HG03442 (cell line): ENCODE data around the gene ATXN1.
"Not testable (repeated sequence)": the region's sequence is repeated elsewhere in the genome, so short reads cannot be mapped to it uniquely, and the experiment has no call there.

Experiments used
- ATAC-seq: cut with Tn5 transposase; IDR thresholded peaks from one replicate; pipeline ENCODE4 v1.9.1; 2021; ENCODE audit warnings: mild to moderate bottlenecking, moderate library complexity; ENCODE audit not compliant: unreplicated experiment

The ATXN1 gene

DNA sequence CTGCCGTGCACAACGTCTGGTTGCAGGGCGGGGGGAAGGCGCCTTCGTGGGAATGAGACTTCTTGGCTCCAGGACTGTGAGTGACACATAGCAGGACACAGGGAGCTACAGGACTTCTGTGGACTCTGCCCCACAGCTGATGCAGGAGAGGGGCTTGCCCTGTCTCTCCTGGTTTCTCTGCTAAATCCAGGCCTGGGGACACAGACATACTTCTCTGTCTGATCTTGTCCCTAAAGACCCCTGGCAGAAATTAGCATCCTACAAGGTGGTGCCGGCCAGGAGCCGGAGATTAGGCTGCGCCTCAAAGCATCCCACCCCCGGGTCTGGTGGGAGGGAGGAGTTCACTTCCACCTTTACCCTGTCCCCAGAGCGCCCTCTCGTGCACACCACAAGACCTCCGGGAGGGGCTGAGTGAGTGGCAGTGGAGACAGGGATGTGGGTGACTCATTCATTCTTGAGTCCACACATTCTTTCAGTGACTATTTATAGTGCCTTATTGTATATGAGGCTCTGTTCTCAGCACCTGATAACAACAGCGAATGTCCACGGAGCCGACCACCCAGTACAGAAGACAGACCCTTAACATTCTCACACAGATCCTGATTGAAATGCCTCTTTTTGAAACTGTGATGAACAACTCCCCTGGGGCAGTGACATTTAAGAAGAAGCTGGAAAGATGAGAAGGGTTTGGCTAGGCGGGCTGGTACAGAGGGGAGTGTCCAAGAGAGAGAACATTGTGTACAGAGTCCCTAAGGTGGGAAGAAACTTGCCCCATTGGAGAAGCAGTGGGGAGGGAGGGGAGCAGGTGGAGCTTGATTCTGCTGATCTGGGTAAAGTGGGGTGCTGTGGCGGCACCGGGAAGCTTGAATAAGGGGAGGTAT, 483.9 kb downstream of the ATXN1 start:
- ATAC-seq = peak; percentile 63

DNA sequence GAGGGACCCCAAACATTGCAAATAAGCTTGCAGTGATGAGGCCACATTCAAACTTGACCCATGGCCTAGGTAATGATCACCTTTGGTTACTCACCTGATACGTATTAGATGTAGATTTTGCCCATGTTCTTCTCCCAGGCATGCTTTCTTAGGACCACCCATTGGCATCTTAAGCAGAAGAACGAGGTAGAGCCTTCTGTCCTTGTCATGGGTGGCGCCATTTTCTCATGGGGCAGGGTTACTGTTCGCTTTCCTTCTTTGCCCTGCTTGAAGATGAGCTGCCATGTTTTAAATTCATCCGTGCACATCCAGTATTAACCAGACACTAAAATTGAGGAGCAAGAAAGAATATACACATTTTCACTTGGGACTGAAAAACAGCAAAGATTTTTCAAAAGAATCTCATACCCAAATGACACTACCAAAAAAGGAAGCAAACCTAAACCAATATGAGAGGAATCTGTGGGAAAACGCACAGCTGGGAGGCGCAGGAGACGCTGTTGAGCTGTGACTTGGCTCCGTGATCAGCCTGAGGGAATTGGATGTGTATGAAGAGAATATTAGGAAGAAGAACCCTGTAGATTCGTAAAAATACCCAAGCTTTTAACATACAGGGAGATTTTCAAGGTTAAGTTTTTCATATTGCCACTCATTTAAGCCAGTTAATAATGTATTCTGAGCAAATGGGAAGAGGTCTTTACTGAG, 486.2 kb downstream of the ATXN1 start:
- no peak for ATAC-seq

DNA sequence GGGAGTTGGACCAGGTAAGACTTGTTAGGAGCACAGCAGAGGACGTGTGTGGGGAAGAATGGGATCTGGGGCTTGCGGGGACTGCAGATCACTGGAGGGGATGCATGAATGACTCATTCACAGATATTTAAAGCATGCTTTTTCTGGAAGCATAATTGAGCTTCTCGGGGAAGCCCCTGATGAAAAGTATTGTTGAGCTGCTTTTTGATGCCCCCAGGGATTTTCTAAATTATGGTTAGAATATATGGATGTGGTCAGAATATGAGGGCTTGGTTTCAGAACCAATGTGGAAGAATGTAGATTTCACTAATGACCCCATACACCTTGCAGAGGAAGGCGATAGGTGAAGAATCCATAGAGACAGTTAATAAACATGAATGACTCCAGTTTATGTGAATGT, 486.8 kb downstream of the ATXN1 start:
- no peak for ATAC-seq

DNA sequence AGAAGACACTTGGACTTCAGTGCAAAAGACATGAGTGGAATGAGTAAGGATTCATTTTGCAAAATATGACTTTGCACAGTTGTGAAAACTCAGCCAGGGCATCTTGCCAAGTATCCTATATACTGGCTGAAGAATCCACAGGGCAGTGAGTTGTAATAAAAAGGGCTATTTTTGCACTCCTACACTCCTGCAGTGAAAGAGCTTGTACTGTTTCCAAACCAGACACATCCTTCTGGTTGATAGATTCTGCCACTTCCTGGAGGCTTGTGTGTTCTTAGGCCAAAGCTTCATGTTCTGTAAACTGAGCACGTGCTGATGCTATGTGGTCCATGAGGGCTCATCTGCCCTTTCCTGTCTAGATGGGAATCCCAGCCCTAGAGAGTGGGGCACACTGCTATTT, 488.0 kb downstream of the ATXN1 start:
- ATAC-seq = no peak

DNA sequence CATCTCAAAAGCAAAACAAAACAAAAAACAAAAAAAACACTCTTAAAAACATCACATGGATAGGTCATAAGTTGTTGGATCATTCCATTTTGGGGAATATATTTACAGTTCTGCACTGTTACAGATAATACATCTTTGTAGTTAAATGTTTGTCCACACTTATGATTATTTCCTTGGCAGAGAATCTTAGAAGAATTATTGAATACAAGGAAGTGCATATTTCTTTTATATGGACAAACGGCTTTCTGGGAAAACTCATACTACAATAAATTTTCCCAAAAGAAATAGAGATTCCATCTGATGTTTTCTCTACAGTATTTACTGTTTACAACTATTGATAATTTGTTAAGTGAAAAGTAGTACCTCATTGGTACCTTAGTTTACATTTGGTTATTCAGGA, 489.1 kb downstream of the ATXN1 start:
- ATAC-seq = no peak

DNA sequence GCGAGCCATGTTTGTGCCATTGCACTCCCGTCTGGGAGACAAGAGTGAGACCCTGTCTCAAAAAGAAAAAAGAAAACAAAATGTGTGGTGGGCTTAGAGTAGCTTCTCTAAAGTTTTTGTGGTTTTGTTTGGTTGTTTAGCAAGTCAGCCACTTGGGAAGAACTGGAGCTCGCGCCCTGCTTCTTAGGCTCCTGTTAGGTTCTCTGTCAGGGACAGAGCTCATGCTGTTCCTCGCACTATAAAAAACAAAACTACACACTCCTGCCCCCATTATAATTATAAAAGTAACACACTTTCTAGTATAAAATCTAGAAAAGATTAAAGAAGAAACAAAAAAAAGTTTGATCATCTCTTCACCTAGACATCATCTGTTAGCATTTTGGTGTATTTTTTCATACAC, 489.8 kb downstream of the ATXN1 start:
- no peak for ATAC-seq

DNA sequence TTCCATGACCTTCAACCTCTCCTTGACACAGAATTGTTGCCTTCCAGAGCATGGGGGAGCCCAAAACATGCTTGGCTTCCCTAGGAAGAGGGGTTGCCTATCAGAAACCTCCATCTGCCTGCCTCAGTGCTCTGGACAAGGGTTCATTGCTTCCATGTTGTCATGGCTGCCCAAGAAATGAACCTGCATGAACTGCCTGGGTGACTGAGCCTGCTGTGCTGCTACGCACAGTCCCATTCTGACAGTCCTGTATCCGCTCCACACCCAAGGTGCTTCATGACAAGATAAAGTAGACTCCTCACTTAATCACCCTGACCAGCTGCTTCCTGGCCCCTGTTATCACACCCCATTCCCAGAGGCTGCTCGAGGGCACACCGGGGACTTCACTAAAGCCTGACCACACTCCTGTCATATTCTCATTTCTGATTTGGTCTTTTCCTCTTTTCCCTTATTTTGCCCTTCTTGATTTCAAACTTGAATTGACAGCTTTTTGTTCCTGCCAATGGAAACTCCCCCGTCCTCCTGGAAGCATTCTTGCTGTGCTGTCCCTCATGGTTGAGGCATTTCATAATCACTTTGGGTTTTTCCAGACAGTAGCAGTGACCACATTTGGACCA, 491.0 kb downstream of the ATXN1 start:
- ATAC-seq = no peak

DNA sequence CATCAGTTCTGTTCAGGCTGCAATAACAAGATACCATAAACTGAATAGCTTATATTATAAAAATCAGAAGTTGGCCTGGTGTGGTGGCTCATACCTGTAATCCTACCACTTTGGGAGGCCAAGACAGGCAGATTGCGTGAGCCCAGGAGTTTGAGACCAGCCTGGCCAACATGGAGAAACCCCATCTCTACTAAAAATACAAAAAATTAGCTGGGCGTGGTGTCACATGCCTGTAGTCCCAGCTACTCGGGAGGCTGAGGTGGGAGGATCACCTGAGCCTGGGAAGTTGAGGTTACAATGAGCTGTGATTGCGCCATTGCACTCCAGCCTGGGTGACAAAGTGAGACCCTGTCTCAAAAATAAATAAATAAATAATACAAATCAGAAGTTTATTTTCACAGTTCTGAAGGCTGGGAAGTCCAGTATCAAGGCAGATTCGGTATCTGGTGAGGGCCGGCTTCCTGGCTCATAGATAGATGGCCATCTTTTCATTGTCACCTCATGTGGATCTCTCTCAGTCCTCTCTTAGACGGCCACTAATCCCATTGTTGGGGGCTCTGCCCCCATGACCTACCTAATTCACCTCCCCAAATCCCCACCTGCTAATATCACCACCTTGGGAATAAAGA, 491.7 kb downstream of the ATXN1 start:
- not testable (repeated sequence) for ATAC-seq

DNA sequence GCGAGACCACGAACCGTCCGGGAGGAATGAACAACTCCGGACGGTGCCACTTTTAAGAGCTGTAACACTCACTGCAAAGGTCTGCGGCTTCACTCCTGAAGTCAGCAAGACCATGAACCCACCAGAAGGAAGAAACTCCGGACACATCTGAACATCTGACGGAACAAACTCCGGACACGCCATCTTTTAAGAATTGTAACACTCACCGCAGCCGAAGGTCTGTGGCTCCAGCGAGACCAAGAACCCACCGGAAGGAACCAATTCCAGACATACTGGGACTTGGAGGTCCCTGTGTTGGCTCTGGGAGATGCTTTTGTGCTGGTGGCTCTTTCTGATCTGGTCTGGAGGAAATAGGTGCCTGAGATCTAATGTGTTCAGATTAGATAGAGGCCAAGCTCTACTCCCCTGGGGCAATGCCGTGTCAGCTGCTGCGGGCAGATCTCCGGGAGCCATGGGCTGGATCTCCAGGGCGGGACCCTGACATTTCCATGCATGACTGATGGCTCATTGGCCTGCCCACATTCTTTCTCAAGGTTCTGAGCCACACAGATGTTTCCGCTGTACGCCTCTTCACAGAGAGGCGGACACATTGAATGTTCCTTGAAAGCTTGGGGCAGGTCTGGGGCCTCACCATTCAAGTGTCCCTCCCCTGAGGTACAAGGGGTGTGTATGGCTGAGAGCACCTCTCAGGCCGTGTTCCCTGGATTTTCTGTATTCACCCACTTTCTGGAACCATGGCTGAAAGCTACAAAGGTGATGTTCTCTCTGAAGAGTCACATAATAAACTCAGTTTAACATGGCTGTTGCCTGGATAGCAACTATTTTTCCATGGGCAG, 493.6 kb downstream of the ATXN1 start:
- no peak for ATAC-seq

DNA sequence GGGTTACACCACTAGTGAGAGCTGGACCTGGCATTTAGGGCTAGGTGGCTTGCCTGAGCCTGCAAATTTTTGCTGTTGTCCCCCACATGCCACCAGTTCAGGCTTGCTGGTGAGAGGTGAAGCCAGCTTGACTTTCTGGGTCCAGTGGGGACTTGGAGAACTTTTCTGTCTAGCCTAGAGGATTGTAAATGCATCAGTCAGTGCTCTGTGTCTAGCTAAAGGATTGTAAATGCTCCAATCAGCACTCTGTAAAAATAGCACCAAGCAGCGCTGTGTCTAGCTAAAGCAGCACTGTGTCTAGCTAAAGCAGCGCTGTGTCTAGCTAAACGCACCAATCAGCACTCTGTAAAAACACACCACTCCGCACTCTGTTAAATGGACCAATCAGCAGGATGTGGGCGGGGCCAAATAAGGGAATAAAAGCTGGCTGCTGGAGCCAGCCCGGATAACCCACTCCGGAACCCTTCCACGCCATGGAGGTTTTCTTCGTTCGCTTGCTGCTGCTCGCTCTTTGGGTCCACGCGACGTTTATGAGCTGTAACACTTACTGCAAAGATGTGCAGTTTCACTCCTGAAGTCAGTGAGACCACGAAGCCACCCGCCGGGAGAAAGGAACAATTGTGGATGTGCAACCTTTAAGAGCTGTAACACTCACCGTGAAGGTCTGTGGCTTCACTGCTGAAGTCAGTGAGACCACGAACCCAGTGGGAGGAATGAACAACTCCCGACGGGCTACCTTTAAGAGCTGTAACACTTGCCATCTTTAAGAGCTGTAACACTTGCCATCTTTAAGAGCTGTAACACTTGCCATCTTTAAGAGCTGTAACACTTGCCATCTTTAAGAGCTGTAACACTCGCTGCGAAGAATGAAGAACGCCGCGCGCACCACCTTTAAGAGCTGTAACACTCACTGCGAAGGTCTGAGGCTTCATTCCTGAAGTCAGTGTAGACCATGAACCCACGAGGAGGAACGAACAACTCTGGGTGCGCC, 495.6 kb downstream of the ATXN1 start:
- ATAC-seq = no peak

DNA sequence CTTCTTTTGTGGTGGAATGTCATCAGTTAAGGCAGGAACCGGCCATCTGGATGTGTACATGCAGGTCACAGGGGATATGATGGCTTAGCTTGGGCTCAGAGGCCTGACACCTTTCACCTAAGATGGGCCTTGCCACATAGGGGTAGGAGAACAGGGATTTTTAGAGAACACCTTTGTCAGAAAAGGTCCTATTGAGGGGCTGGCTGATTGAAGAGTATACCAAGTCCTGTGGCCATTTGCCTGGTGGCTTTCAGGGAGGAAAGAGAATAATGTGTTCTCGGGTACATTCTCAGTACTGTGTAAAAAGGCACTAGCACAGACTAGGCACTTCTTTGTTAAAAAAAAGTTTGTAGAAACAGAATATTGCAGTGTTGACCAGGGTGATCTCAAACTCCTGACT, 496.5 kb downstream of the ATXN1 start:
- ATAC-seq = no peak

DNA sequence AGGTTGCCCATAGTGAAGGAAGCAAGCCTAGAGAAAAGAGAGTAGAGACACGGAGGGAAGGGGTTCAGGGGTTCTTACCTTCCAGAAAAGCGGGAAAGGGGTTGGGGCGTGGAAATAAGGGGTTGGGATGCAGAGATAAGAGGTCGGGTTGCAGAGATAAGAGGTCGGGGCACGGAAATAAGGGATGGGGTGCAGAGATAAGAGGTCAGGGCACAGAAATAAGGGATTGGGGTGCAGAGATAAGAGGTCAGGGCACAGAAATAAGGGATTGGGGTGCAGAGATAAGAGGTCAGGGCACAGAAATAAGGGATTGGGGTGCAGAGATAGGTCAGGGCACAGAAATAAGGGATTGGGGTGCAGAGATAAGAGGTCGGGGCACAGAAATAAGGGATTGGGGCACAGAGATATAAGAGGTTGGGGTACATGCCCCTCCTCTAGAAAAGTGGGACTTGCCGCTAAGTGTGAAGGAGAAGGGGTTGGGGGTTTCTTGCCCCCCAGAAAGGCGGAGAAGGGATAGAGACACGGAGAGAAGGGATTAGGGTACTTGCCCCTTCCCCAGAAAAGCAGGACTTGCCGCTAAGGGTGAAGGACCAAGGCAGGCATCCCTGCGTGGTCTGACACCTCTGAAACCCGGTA, 497.7 kb downstream of the ATXN1 start:
- not testable (repeated sequence) for ATAC-seq

DNA sequence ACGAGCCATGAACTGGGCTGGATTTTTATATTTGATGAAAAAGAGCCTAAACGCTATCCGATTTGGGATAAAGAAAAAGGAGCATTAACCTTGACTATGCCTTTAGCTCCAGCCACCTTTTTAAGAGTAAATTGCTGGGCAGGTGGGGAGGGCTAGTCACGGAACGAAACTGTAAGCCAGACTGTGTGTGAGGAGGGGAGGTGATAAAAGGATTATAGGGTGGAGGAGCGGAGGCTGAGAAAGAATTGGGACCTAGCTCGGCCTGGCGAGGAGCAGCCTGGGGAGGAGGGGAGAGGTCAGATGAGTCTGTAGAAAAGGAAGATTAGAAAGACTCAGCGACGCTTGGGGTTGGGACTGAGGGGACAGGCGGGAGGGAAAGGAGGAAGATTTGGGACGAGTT, 498.5 kb downstream of the ATXN1 start:
- ATAC-seq = not testable (repeated sequence)

DNA sequence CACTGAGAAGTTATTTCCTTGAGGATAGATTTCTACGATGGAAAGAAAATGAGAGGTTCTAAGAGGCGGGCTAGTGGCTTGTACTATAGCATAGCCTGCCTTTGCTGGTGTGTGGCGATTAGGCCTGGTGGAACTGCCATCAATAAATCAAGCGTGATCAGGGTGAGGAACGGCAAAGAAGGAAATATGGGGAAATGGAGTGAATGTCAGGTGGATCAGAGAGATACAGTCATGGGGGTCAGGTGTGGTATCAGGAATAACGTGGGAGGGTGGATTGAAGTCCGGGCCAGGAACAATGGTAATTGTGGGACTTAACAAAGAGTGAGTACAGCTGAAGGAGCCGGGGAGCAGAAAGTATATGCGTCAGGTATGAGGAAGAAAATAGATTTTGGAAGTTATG, 500.7 kb downstream of the ATXN1 start:
- ATAC-seq = not testable (repeated sequence)

DNA sequence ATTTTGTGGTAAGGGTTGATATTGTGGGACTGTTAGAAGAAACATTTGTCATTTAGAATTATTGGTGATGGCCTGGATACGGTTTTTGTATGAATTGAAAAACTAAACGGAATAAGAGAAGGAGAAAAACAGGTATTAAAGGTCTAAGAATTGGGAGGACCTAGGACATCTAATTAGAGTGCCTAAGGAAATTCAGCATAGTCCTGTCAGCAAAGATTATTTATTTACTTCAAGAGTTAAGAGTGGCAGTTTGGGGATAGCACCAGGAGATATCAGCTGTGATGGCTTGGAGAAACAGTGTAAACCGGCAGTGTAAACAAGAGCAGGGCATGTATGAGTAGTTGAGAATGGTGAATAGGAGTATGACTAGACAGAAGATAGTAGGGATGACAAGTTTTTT, 501.7 kb downstream of the ATXN1 start:
- not testable (repeated sequence) for ATAC-seq

DNA sequence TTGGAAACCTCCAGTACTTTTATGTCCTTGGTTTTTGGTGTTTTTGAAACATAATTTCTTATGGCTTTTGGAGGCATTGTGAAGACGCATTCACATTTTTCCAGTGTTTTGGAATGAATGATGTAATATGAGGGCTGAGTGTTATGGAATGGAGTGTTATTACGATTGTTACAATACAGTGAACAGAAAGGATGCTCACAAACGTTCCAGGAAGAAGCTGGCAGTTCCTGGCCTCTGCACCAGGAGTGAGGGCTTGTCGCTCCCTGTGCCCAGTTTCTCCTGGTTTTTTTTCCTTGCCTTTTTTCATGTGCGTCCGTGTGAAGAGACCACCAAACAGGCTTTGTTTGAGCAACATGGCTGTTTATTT, 502.6 kb downstream of the ATXN1 start:
- no peak for ATAC-seq

DNA sequence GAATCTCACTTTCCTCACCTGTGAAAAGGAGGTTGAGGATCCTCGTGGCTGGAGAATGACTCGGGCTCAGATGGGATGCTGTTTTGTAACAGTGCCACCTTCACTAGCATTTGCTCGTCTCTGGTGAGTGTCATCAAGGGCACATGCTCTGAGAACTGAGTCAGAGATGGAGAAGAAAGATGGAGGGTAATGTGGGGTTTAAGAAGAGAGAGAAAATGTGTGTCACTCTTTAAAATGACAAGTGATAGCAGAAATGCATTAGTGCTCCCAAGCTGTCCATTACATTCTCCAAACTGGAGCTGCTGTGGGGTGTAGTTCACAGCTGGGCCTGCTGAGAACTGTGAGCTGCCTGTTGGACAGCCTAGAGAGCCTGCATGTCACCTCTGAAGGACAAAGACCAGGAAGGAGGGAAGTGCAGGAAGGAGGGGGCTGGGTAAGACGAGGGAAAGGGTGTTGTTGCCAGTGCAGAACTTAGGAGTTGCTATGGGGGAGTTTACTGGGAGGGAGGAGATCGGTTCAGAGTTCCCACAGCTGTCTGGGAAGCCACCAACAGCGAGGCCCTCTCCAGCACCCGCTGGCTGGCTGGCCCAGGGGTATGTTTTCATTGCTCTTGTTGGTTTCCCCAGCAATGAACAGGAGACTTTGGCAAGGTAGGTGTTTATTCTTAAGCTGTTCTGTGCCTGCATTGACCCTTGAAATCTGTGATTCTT, 503.1 kb downstream of the ATXN1 start:
- no peak for ATAC-seq

DNA sequence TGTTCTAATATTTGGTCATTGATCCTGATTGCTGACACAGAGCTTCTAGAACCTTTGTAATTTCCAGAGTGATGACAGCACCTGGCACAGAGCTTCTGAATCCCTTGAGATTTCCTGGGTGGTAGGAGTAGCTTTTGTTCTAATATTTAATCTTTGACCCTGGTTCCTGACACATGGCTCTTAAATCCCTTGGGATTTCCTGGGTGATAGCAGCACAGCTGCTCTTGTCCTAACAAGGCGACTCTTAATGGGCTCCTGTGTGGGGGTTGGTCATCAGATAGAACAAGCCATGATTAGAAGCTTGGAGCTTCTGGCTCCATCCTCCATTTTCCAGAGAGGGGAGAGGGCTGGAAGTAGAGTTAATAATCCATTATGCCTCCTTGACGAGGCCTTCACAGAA, 504.5 kb downstream of the ATXN1 start:
- ATAC-seq = no peak
